Measurements from ENCODE around the gene DYNC1LI2.

DYNC1LI2 gene

GRCh38 chr16:66740533-66740932 is 10.9 kb downstream of the DYNC1LI2 start:
- DNase-seq (ENCODE audit: low read depth in 2 of 2, low spot score in 1 of 2), result no peak

- no peak for DNase-seq (ENCODE audit: low read depth in 2 of 2, low spot score in 1 of 2)
These were observed 11.4 kb downstream of the DYNC1LI2 start for GRCh38 chr16:66740010-66740409.

GRCh38 chr16:66735891-66736290 is 15.5 kb downstream of the DYNC1LI2 start:
- DNase-seq (ENCODE audit: low read depth in 2 of 2, low spot score in 1 of 2), result no peak

- no peak for DNase-seq (ENCODE audit: low read depth in 2 of 2, low spot score in 1 of 2)
These were observed 20.3 kb downstream of the DYNC1LI2 start for GRCh38 chr16:66731101-66731500.

- no peak for DNase-seq (ENCODE audit: low read depth in 2 of 2, low spot score in 1 of 2)
These were observed 22.6 kb downstream of the DYNC1LI2 start for GRCh38 chr16:66728804-66729203.

DNA sequence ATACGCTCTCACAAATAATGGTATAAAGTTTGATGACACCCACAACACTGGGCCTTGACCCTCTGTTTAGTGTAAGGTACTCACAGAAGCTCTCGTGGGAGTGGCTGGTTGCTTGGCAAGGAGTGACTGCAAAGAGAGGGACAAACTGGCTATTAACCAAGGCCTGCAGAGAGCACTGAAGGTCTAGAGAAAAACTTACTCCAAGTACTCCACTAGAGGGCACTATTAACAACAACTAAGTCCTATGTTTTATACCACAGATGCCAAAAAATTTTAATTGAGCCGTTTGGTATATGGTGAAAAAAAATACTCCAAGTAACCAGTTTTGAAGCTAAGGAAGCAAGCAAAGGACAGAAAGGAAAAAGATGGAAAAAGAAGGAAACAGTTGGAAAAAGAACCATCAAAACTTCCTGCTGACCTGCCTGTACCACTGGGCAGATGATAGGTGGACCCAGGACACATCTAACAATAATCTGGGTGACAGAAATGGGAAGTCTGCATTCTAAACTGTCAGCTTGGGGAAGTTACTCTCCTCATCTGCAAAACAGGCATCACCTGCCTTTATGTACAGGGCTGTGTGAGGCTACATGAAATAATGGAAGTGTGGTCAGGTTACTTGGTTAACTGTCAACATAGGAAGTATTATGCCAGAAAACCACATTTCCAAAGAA is 23.2 kb downstream of the DYNC1LI2 start:
- no peak for DNase-seq (ENCODE audit: low read depth in 2 of 2, low spot score in 1 of 2)

- no peak for DNase-seq (ENCODE audit: low read depth in 2 of 2, low spot score in 1 of 2)
These were observed 30.6 kb downstream of the DYNC1LI2 start for GRCh38 chr16:66720766-66721165.

GRCh38 chr16:66719246-66719645 is 32.2 kb downstream of the DYNC1LI2 start:
- DNase-seq (ENCODE audit: low read depth in 2 of 2, low spot score in 1 of 2), result no peak

DNA sequence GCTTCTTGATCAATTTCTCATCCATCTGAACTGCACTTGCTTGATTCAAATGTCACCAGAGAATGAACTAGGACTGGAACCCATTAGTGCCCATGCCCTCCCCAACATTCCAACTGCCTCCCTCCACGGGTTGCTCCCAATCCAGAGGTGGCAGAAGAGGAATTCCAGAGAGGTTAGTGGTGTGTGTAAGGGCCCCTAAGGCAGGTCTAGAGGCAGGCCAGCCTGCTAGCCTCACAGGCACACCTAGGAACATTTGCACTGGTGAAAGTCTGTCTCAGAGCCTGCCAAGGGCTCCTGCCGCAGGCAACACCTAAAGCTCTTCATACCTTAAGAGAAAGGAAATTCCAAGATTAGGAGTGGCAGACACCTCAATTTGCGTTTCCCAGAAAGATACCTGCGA is 33.6 kb downstream of the DYNC1LI2 start:
- DNase-seq (ENCODE audit: low read depth in 2 of 2, low spot score in 1 of 2), result no peak

DNA sequence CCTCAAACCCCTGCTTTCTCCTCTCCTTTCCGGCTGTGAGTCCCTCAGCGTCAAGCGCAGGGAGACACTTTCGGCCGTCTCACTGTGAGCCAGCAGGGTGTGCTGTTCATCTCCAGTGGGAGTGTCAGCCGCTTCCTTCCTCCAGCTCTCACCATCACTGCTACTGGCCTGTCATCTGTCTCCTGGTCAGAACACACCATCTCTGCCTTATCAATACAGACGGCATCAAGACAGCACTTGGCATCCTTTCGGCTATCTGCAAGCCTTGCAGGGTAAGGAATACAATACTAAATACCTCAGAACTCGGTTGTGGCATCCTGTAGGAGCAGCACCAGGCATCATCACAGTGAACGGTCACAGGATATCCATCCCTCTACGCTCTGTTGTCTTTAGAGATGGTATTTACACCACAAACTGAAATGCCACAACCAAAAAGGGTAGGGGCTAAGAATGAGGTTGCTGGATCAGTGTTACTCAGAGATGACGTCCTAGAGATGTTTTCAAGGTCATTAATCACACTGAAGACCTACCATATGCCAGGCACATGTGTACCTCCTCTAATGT is 34.2 kb downstream of the DYNC1LI2 start:
- no peak for DNase-seq (ENCODE audit: low read depth in 2 of 2, low spot score in 1 of 2)

GRCh38 chr16:66714654-66715307 is 36.6 kb downstream of the DYNC1LI2 start:
- DNase-seq (ENCODE audit: low read depth in 2 of 2, low spot score in 1 of 2), result no peak

DNA sequence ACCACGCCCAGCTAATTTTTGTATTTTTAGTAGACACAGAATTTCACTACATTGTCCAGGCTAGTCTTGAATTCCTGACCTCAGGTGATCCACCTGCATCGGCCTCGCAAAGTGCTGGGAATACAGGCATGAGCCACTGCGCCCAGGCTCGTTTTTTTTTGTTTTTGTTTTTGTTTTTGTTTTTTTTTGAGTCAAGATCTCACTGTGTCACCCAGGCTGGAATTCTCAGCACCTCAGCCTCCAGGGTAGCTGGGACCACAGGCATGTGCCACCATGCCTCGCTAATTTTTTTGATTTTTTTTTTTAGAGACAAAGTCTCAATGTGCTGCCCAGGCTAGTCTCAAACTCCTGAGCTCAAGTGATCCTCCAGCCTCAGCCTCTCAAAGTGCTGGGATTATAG is 37.3 kb downstream of the DYNC1LI2 start:
- no peak for DNase-seq (ENCODE audit: low read depth in 2 of 2, low spot score in 1 of 2)

DNA sequence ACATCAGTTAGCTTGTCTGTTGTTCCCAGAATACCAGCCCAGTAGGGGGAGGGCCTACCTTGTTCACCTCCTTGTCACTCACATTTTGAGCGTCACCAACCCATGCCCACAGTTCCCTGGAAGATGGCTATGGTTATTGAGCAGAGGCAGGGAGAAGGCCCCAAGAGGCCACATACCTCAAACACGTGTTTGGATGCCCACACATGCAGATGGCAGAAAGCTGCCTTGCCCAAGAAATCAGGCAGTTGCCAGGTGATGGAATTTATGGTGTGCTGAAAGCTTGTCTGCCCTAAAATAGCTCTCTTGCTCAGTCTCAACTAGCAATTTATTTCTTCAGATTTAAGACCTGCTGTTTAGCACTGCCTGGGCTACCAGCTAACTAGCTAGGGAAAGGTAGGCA is 38.3 kb downstream of the DYNC1LI2 start:
- DNase-seq (ENCODE audit: low read depth in 2 of 2, low spot score in 1 of 2), result no peak

DNA sequence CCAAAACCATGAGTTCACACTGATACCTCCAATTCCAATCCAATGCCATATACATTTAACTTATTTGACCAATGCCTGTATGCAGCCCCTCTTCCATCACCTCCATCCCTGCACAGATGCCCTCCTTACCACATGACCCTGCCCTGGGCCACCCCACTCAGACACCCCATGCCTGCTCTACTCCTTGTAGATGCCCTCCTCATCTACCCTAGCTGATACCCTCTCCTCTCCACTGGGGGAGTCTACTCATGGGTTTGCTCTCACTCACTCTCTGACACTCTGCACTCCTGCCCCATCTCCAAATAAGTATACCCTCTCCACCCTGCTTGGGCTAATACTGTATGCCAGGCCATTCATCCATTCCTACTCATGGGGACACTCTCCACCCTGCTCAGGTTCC is 38.9 kb downstream of the DYNC1LI2 start:
- no peak for DNase-seq (ENCODE audit: low read depth in 2 of 2, low spot score in 1 of 2)

- DNase-seq (ENCODE audit: low read depth in 2 of 2, low spot score in 1 of 2), result no peak
These were observed 39.8 kb downstream of the DYNC1LI2 start for GRCh38 chr16:66711581-66711980.

GRCh38 chr16:66706506-66706880 is 44.9 kb downstream of the DYNC1LI2 start:
- no peak for DNase-seq (ENCODE audit: low read depth in 2 of 2, low spot score in 1 of 2)

DNA sequence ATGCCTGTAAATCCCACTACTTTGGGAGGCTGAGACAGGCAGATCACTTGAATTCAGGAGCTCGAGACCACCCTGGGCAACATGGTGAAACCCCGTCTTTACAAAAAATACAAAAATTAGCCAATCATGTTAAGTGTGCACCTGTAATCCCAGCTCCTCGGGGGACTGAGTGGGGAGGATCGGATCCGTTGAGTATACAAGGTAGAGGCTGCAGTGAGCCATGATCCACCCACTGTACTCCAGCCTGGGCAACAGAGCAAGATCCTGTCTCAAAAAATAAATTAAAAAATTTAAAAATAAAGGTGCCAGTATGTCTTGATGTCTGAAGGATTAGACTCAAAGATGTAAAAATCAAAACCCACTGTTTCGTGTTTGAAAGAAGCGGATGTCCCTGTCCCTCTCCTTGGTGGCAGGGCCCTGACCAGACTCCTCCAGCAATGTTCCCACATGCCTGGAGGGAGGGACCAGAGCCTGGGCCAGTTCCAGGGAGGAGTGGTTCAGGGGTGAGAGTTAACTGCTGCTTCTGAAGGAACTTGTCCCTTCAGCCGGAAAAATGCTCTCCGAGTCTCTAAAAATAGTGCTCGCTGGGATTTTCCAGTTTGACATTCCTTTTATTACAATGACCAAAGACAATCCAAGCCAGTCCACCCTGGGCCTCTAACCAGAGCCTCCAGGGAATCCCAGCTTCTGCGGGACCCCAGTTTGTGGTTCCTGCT is 45.5 kb downstream of the DYNC1LI2 start:
- no peak for DNase-seq (ENCODE audit: low read depth in 2 of 2, low spot score in 1 of 2)

DNA sequence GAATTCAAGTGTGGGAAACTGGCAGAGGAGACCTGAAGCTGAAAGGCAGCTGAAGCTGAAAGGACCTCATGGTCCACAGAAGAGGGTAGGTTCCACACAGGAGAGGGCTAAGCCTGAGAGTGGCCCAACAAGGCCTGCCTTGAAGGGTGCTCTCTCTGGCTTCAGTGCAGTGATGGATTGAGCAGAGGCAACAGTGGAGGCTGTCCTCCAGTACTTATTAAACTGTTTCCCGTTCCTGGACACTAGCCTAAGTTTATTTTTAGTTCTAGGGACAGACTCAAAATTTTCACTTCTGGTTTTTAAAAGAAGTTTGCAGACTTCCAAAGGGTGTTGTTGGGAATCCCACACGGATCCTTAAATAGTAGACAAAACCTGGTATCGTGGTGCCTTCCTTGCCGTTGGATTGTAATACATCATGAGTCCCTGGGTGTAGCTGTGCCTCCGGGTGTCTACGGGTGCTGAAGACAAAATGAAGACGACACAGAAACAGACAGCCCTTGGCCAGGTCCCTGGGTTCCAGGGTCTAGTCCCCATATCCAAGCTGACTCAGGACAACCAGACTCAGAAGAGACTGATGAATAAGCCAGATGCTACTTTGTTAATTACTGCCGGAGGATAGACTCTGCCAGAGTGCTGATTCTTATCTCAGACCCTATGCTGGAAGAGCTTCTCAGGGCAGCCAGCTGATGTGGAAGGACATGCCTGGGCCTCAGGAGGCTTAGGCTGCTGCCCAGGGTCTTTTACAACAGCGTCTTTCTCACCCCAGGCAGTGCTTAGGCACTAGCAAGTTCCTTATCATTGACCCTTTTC is 47.8 kb downstream of the DYNC1LI2 start:
- no peak for DNase-seq (ENCODE audit: low read depth in 2 of 2, low spot score in 1 of 2)

DNA sequence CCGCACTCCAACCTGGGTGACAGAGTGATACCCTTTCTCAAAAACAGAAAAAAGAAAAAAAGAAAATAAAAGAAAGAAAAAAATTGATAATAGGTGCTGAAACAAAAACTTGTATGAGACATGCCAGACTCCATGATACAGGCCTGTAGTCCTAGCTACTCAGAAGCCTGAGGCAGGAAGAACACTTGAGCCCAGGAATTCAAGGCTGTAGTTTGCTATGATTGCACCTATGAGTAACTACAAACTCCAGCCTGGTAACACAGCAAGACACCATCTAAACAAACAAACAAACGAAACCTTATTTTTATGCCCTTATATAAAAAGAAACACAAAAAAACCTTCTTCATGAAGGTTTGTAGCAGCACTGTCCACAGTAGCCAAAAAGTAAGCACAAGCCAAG is 49.9 kb downstream of the DYNC1LI2 start:
- DNase-seq (ENCODE audit: low read depth in 2 of 2, low spot score in 1 of 2), result no peak

- DNase-seq (ENCODE audit: low read depth in 2 of 2, low spot score in 1 of 2), result no peak
These were observed 50.4 kb downstream of the DYNC1LI2 start for GRCh38 chr16:66701026-66701425.

GRCh38 chr16:66699898-66700297 is 51.5 kb downstream of the DYNC1LI2 start:
- DNase-seq (ENCODE audit: low read depth in 2 of 2, low spot score in 1 of 2), result no peak
